Glutamatergic neuron (in vitro differentiated cells): ENCODE measurements around the gene FAIM2. TPM values are rescaled to one million over a fixed set of nuclear protein-coding genes. Genes with fewer than 3 reads are reported as not detected.

Source experiments
- DNase-seq: peaks from one replicate; pipeline ENCODE4 v3.0.0; 2022
- H3K27ac Mint-ChIP-seq: one replicate; pipeline ENCODE4 v1.8.0; 2020; ENCODE audit warnings: mild to moderate bottlenecking, mixed read lengths, inconsistent platforms; ENCODE audit not compliant: unreplicated experiment
- H3K27me3 Mint-ChIP-seq: one replicate; pipeline ENCODE4 v1.8.0; 2020; ENCODE audit warnings: mild to moderate bottlenecking, moderate library complexity, mixed read lengths, inconsistent platforms; ENCODE audit not compliant: unreplicated experiment
- H3K36me3 Mint-ChIP-seq: one replicate; pipeline ENCODE4 v1.8.0; 2020; ENCODE audit warnings: mild to moderate bottlenecking, mixed read lengths, inconsistent platforms; ENCODE audit not compliant: unreplicated experiment
- H3K4me1 Mint-ChIP-seq: one replicate; pipeline ENCODE4 v1.8.0; 2020; ENCODE audit warnings: mild to moderate bottlenecking, low read depth, mixed read lengths, inconsistent platforms; ENCODE audit not compliant: unreplicated experiment
- H3K4me3 Mint-ChIP-seq: one replicate; pipeline ENCODE4 v1.8.0; 2020; ENCODE audit warnings: mild to moderate bottlenecking, mixed read lengths, inconsistent platforms; ENCODE audit not compliant: unreplicated experiment
- H3K9me3 Mint-ChIP-seq: one replicate; pipeline ENCODE4 v1.8.0; 2020; ENCODE audit warnings: mild to moderate bottlenecking, moderate library complexity, mixed read lengths, inconsistent platforms; ENCODE audit not compliant: unreplicated experiment
- total RNA-seq: library from RNA; stranded (reverse); fragmentation: NEBNext Ultra II Directional; extraction: Animal tissue kit (Norgen Biotek cat#: 25700); gene quantifications from one replicate; pipeline ENCODE4 v1.2.1, GENCODE V29; 2021; ENCODE audit not compliant: unreplicated experiment
- TF ChIP-seq, protein P1 (sequence below): fragments of 200-600 bp; sonication (generic); IDR thresholded peaks from one replicate; pipeline ENCODE4 v1.5.0; 2021; ENCODE audit not compliant: partially characterized antibody, unreplicated experiment

The FAIM2 gene
- total RNA-seq, 1 donor from 2014 or later, result 3.5 TPM

DNA sequence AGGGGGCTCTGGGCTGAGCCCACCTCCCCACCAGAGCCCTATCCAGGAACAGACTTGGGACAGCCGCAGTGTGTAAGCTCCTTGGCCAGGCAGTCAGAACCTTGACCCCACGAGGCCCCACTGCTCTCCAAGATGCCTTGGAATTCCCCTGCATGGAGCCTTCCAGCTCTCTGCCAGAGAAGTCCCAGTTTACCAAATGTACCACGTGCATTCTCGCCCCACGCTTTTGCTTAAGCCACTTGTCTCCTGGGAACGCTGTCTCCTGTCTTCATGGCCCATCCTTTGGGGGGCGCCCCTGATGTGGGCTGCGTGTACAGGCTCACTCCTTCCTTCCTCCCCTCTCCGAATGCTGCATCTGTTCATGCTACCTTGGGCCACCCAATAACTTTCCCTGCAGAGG lies 7.9 kb downstream of the FAIM2 start:
- peaks cover 23% of the 10 kb centered on the region for H3K27me3 Mint-ChIP-seq
- TF ChIP-seq, protein P1, sequence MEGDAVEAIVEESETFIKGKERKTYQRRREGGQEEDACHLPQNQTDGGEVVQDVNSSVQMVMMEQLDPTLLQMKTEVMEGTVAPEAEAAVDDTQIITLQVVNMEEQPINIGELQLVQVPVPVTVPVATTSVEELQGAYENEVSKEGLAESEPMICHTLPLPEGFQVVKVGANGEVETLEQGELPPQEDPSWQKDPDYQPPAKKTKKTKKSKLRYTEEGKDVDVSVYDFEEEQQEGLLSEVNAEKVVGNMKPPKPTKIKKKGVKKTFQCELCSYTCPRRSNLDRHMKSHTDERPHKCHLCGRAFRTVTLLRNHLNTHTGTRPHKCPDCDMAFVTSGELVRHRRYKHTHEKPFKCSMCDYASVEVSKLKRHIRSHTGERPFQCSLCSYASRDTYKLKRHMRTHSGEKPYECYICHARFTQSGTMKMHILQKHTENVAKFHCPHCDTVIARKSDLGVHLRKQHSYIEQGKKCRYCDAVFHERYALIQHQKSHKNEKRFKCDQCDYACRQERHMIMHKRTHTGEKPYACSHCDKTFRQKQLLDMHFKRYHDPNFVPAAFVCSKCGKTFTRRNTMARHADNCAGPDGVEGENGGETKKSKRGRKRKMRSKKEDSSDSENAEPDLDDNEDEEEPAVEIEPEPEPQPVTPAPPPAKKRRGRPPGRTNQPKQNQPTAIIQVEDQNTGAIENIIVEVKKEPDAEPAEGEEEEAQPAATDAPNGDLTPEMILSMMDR, result no peak
- no peak for DNase-seq
- no peak overlapping the region for H3K27ac Mint-ChIP-seq
- no peaks in the 10 kb centered on the region for H3K36me3 Mint-ChIP-seq
- H3K9me3 Mint-ChIP-seq, result peaks cover 11% of the 10 kb centered on the region
- no peak overlapping the region for H3K4me3 Mint-ChIP-seq
- peaks cover 3% of the 10 kb centered on the region for H3K4me1 Mint-ChIP-seq

DNA sequence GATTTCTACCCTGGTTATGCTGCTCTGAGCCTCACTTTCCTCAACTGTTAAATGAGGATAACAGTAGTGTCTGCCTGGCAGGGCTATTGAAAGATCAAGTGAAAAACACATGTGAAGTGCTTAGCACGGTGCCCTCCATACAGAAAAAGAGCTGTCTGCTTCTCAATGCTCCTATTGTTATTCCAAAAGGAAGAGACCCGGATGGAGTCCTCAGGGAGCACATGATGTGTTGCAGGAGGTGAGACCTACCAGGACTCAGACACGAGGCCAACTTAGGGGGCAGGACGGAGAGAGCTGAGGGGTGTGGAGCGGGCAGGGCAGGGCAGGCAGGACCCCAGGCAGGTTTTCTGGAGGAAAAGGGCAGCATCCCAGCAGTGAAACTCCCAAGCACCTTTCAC lies 8.9 kb downstream of the FAIM2 start:
- DNase-seq, result no peak
- Mint-ChIP-seq H3K36me3 (no peaks in the 10 kb centered on the region), H3K9me3 (peaks cover 13% of the 10 kb centered on the region), H3K27me3 (peaks cover 21% of the 10 kb centered on the region), H3K27ac (peak overlapping the region; percentile 28), H3K4me3 (no peak overlapping the region), H3K4me1 (peaks cover 3% of the 10 kb centered on the region)
- TF ChIP-seq, protein P1, result no peak

DNA sequence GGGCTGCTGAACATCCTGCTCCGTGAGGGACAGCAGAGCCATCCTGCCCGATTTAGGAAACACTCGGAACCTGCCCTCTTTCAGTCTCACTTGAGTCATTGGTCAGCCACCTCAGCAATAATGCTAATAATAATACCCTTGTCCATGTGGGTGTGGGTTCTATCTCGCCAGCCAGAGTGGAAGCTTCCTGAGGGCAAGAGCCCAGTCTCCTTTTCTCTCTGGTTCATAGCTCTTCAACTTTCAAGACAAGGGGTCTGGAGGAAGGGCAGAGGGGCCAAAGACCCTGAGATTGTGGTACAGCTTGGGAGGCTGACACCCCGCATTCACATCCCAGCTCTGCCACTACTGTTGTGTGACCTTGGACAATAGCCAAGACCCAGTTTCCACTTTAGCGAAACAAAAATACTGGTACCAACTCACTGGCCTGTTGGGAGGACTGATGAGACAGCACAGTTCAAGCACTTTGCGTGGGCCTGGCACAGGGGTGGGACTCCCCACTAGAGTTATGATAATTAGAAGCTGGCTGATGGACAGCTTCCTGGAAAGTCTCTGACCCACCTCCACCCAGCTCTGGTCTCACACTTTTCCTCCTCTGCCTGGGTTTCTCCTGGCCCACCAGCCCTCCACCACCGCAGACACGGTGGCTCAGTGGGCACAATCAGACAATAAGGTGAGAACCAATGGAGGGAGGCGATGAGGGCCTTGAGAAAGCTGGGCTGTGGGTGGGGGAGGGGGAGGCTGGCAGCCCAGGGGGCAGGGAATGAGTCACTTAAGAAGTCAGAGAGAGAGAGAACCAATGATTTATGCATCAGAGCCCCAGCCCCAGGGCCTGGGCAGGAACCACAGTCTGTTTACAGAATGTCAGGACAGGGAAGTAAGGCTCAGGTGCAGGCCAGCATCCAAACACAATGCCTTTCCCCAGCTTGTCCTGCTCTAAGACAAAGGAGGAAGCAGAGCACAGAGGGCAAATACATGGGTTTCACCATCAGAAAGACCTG lies 9.6 kb downstream of the FAIM2 start:
- H3K4me1 Mint-ChIP-seq, result peaks cover 3% of the 10 kb centered on the region
- no peak overlapping the region for H3K4me3 Mint-ChIP-seq
- no peak overlapping the region for H3K27ac Mint-ChIP-seq
- H3K36me3 Mint-ChIP-seq, result no peaks in the 10 kb centered on the region
- DNase-seq, result no peak
- H3K9me3 Mint-ChIP-seq, result peaks cover 9% of the 10 kb centered on the region
- TF ChIP-seq, protein P1, result no peak
- peaks cover 15% of the 10 kb centered on the region for H3K27me3 Mint-ChIP-seq

DNA sequence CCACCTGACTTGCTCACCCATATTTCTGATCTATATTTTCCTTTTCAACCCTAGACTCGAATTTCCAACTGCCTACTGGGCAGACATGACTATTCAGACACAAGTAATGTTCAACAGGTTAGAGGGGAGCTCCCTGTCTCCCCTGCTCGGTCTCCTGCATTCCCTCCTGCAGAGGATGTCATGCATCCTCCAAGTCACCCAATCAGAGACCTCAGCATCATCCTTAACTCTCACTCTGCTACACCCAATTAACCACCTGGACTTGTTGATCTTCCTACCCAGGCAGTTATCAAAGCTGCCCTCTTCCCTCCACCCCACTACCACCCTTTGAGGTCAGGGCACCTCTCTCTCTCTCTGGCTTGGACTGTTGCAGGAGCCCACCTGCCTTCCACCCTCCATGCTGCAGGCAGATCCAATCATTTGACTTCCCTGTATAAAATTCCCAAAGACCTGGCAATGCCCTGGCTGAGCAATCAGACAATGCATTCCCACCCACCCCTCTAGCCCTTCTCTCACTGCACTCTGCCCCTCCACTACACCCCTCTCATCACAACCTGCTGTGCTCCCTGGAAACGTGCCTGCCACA lies 10.9 kb downstream of the FAIM2 start:
- Mint-ChIP-seq H3K4me1 (peaks cover 3% of the 10 kb centered on the region), H3K36me3 (no peaks in the 10 kb centered on the region), H3K4me3 (no peak overlapping the region), H3K9me3 (peaks cover 8% of the 10 kb centered on the region), H3K27ac (no peak overlapping the region), H3K27me3 (peaks cover 12% of the 10 kb centered on the region)
- DNase-seq, result no peak
- TF ChIP-seq, protein P1, result no peak

DNA sequence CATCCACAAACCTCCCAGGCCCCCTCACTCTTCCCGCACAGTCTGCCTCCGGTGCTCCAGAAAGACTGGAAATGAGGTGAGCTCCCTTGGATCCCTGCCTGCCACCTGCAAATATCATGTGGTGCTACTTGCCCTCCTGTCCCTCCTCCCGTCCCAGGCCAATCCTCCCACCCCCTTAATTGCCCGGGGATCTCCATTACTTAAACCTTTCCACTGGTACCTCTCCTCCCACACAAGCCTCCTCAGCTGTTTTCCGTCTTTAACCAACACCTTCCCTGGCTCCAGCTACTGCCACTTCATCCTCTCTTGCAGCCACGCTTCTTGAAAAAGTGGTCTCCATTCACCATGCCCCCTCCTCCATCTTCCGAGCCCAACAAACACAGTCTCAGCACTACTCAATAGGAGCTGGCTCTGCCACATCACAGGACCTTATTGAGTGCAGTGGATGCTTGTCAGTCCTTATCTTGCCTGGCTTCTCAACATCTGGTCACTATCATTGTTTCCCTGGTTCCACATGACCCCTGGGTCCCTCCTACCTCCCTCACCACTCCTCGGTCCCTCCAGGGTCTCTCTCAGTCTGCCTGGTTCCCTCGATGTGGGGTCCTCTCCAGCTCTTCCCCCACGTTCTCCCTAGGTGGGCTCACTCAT lies 11.5 kb downstream of the FAIM2 start:
- Mint-ChIP-seq H3K27me3 (peaks cover 12% of the 10 kb centered on the region), H3K4me3 (no peak overlapping the region), H3K4me1 (peaks cover 3% of the 10 kb centered on the region), H3K36me3 (no peaks in the 10 kb centered on the region), H3K9me3 (peaks cover 8% of the 10 kb centered on the region), H3K27ac (no peak overlapping the region)
- TF ChIP-seq, protein P1, result no peak
- DNase-seq, result no peak
